ENCODE results near the gene FYB2. TPM values are rescaled to one million over a fixed set of nuclear protein-coding genes. Genes with fewer than 3 reads are reported as not detected.

FYB2 gene
- total and polyA plus RNA-seq, 2 donors: 0.09 to 0.90 TPM

DNA sequence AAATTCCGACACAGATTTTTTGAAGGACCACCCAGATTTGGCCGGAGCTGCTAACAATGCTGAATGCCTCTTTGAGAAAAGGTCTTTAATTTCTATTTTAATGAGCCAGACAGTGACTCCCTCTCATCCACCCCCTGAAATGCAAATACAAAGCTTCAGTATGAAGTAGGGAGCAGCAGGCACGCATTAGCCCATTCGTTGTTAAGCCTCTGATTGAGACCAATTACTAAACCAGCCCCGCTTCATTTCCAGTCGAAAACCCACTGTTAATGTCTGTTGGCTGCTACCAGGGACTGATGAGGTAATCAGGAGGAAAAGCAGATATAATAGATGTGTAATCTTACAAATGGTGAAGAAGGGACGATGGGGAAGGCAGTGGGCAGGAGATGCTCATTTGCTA lies 30.5 kb upstream of the FYB2 start:
- Histone ChIP-seq H3K27ac (ENCODE audit: low read depth) (no peak overlapping the region), H3K4me3 (ENCODE audit: low read depth, low read length) (no peak overlapping the region), H3K4me1 (ENCODE audit: insufficient read depth) (no peaks in the 10 kb centered on the region), H3K36me3 (ENCODE audit: insufficient read depth) (no peaks in the 10 kb centered on the region)
- no peak for DNase-seq (ENCODE audit: extremely low spot score)
- WGBS: 78% methylated on average over 7 of the region's 7 CpGs

DNA sequence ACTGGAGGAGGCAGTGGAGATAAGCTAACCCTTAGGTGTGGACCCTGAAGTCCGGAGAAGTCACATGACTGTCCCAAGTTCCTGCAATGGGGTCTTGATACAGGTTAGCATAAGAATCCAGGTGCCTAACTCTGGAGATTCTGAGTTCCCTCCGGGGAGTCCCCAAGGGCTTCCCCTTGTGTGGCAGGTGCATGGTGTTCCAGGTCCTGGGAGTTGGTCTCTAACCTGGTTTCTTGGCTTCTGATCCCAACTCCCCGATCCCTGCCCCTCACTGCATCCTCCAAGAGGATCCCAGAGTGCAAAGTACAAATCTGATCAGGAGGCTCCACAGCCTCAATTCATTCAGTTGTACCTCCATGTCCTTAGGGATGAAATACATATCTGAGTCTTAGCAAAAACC lies 26.1 kb upstream of the FYB2 start:
- DNase-seq (ENCODE audit: extremely low spot score): no peak
- no peak overlapping the region for H3K4me3 ChIP-seq (ENCODE audit: low read depth, low read length)
- no peak overlapping the region for H3K27ac ChIP-seq (ENCODE audit: low read depth)
- H3K4me1 ChIP-seq (ENCODE audit: insufficient read depth): no peaks in the 10 kb centered on the region
- no peaks in the 10 kb centered on the region for H3K36me3 ChIP-seq (ENCODE audit: insufficient read depth)
- whole genome bisulfite sequencing: 89% methylated on average over 3 of the region's 3 CpGs

DNA sequence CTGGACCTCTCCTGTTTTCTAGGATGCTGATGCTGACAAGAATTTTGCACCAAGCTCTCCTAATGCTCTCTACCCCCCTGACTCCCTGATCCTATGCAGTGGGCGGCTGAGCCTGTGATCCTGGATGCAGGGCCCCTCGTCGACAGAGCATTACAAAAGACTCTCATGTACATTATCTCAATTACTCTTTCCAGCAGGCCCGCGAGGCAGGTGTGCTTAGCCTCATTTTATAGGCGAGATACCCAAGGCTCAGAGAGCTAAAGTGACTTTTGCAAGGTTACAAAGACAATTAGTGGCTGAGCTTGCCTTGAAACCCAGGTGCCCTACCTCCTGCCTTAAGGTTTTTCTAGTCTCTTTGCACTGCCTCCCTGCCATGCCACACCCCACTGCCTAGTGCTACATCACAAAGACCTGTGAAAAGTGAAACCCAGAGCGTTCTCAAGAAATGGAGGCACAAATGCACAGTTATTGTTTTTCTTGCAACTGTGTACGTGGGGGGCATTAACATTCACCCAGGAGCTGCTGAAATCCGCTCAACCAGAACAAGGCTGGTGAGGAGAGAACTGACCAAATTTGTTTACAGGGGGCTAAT lies 25.4 kb upstream of the FYB2 start:
- 73% methylated on average over 9 of the region's 9 CpGs for WGBS
- H3K4me1 ChIP-seq (ENCODE audit: insufficient read depth): no peaks in the 10 kb centered on the region
- no peaks in the 10 kb centered on the region for H3K36me3 ChIP-seq (ENCODE audit: insufficient read depth)
- no peak overlapping the region for H3K4me3 ChIP-seq (ENCODE audit: low read depth, low read length)
- no peak for DNase-seq (ENCODE audit: extremely low spot score)
- H3K27ac ChIP-seq (ENCODE audit: low read depth): no peak overlapping the region

DNA sequence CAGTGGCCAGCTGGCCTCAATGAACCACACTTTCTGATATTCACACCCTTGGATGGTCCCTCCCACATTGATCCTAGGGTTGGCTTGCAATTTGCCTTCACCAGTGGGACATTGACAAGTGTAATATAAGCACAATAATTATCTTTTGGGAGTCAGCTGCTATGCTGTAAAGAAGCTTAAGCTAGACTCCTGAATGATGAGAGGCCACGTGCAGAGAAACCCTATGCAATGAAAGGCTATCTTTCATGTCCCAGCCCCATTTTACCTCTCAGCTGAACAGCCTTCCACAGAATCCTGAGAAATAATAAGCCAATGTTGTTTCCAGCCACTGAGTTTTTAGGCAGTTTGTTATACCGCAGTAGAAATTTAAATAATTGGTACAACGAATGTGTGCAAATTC lies 24.3 kb upstream of the FYB2 start:
- DNase-seq (ENCODE audit: extremely low spot score): no peak
- H3K4me1 ChIP-seq (ENCODE audit: insufficient read depth): no peaks in the 10 kb centered on the region
- WGBS: 90% methylated on average over 3 of the region's 3 CpGs
- no peak overlapping the region for H3K27ac ChIP-seq (ENCODE audit: low read depth)
- no peaks in the 10 kb centered on the region for H3K36me3 ChIP-seq (ENCODE audit: insufficient read depth)
- H3K4me3 ChIP-seq (ENCODE audit: low read depth, low read length): no peak overlapping the region

DNA sequence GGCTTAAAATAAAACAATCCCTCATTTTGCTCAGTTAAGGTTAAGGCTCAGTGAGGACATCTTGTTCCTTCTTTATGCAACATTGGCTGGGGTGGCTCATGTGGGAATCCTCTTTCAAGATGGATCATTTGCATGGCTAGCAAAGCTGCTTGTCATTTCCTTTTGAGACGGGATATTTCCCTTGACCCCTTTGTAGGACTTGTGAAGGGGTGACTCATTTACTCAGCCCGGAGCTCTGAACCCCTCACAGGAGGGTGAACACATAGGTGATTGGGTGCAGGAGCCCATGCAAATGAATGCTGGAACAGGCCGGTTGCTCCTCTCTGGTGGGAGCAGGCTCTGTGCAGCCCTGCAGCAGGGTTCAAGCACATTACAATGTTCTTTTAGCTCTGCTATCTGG lies 19.6 kb upstream of the FYB2 start:
- DNase-seq (ENCODE audit: extremely low spot score): no peak
- Histone ChIP-seq H3K36me3 (ENCODE audit: insufficient read depth) (no peaks in the 10 kb centered on the region), H3K4me1 (ENCODE audit: insufficient read depth) (no peaks in the 10 kb centered on the region), H3K27ac (ENCODE audit: low read depth) (no peak overlapping the region), H3K4me3 (ENCODE audit: low read depth, low read length) (no peak overlapping the region)
- WGBS: 84% methylated on average over 3 of the region's 3 CpGs

DNA sequence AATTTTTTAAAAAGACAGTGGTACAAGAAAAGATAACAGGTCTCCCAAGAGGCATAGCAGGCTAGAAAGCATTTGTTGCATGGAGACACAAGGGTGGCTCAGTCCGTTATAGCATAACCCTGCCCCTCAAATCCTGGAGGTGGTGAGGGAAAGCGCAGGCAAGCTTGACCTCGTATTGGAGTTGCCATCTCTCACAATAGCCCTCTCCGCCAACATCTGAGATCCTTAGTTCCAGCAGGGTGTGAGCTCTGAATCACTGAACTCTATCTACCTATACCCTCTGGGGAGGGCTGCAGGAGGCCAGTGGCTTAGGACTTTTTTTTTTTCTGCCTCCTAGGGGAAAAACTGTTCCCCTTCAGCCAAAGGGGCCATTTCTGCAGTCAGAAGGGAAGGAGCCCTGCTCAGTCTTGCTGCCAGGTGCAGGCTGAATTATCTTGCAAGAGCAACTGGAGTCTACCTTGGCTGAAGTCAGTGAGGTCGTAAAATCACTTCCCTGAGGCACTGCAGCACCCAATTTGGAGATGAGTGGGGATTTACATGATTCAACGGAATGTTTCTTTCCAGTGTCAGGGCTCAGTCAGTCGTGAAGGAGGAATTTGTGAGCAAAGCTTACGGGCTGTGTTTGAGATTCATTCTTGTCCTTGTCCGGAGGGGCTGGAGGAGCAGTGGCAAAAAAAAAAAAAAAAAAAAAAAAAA lies 18.2 kb upstream of the FYB2 start:
- no peaks in the 10 kb centered on the region for H3K4me1 ChIP-seq (ENCODE audit: insufficient read depth)
- no peak overlapping the region for H3K4me3 ChIP-seq (ENCODE audit: low read depth, low read length)
- H3K27ac ChIP-seq (ENCODE audit: low read depth): no peak overlapping the region
- WGBS: 43% methylated on average over 9 of the region's 9 CpGs
- no peak for DNase-seq (ENCODE audit: extremely low spot score)
- H3K36me3 ChIP-seq (ENCODE audit: insufficient read depth): no peaks in the 10 kb centered on the region

DNA sequence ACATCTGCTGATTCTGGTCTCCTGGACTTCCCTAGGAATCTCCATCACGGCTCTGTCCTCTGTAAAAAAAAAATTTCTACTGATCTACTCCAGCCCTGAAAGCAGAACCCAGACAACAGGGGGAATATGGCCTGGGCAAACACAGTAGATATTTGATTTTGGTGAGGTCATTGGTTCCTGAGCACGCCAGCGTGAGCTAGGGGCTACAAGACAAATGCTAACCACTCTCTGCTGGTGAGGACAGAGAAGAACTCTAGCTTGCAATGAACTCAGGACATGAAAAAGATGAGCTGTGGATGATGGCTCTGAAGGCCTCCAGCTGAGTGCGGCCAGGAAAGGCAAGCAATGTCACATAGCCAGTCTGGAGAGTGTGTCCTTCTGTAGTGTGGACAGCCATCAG lies 17.2 kb upstream of the FYB2 start:
- WGBS: 89% methylated on average over 4 of the region's 4 CpGs

DNA sequence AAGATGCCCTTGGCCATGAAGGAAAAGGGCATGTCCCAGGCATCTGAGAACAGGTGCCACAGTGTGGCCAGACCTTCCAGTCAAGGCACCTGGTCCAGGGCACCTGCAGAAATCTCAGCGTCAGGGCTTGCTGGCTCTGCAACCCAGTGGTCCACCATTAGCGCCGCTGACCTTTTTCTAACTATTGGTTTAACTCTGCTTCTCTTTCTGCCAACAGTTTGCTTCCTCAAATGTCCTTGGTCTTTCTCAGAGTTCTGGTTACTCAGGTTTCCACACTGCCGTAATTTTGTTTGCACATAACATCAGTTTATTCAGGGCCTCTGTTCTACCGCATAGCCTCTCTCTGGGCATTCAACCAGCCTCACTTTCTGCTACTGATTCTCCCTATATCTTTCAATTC lies 16.5 kb upstream of the FYB2 start:
- 94% methylated on average over 5 of the region's 5 CpGs for WGBS
- no peaks in the 10 kb centered on the region for H3K36me3 ChIP-seq (ENCODE audit: insufficient read depth)
- H3K27ac ChIP-seq (ENCODE audit: low read depth): no peak overlapping the region
- no peaks in the 10 kb centered on the region for H3K4me1 ChIP-seq (ENCODE audit: insufficient read depth)
- H3K4me3 ChIP-seq (ENCODE audit: low read depth, low read length): no peak overlapping the region
- no peak for DNase-seq (ENCODE audit: extremely low spot score)

More for the DNA sequence above, 17.2 kb upstream of the FYB2 start:
- H3K4me3 ChIP-seq (ENCODE audit: low read depth, low read length): no peak overlapping the region
- H3K27ac ChIP-seq (ENCODE audit: low read depth): no peak overlapping the region
- H3K36me3 ChIP-seq (ENCODE audit: insufficient read depth): no peaks in the 10 kb centered on the region
- DNase-seq (ENCODE audit: extremely low spot score): no peak
- no peaks in the 10 kb centered on the region for H3K4me1 ChIP-seq (ENCODE audit: insufficient read depth)

DNA sequence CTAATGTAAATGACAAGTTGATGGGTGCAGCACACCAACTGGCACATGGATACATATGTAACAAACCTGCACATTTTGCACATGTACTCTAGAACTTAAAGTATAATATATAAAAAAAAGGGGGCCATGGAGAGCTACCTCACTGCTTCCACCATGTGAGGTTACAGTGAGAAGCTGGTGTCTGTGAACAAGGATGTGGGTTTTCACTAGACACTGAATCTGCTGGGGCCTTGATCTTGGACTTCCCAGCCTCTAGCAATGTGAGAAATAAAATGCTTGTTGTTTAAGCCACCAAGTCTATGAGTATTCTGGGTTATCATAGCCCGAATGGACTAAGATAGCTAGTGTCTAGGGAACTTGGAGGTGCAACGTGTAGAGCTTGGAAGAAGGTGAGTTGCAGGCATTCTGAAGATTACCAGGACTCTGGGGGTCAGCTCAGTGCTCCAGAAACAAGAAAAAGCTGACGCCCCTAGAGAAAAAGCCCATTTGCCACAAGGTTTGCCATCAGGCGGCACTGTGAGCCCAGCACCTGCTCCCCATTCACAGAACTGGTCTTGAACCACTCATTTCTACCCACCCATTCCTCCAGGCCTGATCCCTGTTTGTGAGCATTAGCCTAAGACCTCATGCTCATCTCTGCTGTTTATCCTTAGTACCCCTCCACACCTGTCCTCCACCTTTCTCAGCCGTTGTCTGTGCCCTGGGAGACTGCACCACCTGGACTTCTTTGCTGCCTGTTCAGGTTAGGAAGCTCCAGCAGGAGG lies 15.1 kb upstream of the FYB2 start:
- WGBS: 93% methylated on average over 5 of the region's 5 CpGs
- no peaks in the 10 kb centered on the region for H3K36me3 ChIP-seq (ENCODE audit: insufficient read depth)
- DNase-seq (ENCODE audit: extremely low spot score): no peak

DNA sequence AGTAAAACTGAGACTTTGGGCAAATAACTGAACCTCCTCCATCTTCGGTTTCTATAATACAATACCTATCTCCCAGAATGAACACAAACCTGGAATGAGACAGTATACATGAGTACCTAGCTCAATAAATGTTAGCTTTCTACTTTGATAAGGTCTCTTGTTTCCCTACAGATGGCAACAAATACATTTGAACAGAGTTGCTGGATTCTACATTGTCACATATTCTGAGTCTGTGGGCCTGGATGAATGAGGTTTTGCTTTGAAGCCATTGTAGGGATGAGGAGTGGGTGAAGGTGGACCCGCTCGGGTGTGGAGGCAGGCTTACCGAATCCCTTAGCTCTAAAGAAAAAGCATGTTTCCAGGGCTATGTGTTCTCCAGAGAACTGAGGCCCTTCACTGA lies 13.9 kb upstream of the FYB2 start:
- Histone ChIP-seq H3K4me3 (ENCODE audit: low read depth, low read length) (no peak overlapping the region), H3K27ac (ENCODE audit: low read depth) (no peak overlapping the region), H3K36me3 (ENCODE audit: insufficient read depth) (no peaks in the 10 kb centered on the region), H3K4me1 (ENCODE audit: insufficient read depth) (no peaks in the 10 kb centered on the region)
- DNase-seq (ENCODE audit: extremely low spot score): no peak
- 95% methylated on average over 4 of the region's 4 CpGs for WGBS

More for the DNA sequence above, 15.1 kb upstream of the FYB2 start:
- Histone ChIP-seq H3K27ac (ENCODE audit: low read depth) (no peak overlapping the region), H3K4me1 (ENCODE audit: insufficient read depth) (no peaks in the 10 kb centered on the region), H3K4me3 (ENCODE audit: low read depth, low read length) (no peak overlapping the region)

DNA sequence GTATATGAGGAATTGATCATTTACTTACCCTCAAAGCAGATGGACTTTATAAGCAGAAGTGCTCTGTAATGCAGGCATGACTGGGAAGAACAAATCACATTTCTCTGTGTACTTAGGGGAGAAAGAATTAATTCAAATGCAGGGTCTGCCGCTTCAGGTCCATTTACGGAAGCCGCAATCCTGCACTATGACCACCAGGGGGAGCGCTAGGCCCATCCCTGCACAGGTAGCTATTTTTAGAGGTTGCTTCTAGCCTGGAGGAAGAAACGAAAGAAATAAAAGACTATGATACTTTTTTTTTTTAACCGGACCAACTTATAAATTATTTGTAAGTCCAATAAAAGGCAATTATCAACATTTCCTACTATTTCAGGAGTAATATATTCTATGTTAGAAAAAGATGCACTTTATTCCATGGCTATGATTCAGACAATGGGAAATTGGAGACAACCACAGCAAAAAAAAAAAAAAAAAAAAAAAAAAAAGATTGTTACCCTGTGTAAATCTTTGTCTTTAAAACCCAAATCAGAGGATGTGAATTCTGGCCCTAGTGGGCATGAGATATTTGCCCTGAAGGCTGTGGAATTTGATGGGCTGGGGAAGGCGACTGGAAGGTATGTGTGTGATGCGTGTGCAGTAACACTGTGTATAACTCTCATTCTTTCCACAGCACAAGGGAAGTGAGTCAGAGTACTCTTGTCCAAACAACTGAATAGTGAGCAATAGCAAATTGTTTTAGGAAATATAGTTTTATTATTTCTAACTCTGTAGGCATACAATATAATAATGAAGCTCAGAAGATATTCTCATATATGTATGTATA lies 12.9 kb upstream of the FYB2 start:
- 3% methylated on average over 8 of the region's 8 CpGs for whole genome bisulfite sequencing
- no peak overlapping the region for H3K27ac ChIP-seq (ENCODE audit: low read depth)
- no peak overlapping the region for H3K4me3 ChIP-seq (ENCODE audit: low read depth, low read length)

DNA sequence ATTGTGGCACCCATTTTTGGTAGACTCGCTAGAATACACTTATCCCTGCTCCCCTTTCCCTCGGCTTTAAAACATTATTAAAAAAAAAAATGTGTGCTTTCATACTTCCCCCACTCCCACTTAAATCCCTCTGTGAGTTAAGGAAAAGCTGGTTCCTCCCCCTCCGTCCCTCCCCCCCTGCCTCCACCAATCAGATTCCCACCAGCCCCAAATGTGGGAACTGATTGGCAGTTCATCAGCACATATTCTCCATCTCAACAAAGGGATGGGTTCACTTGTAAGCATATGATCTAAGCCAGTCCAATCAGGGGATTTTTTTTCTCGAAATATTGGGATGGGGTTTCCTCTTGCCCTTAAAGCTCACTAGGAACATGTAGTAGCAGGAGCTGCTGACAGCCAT lies 10.8 kb upstream of the FYB2 start:
- no peak overlapping the region for H3K27ac ChIP-seq (ENCODE audit: low read depth)
- WGBS: 87% methylated on average over 4 of the region's 4 CpGs
- H3K36me3 ChIP-seq (ENCODE audit: insufficient read depth): no peaks in the 10 kb centered on the region
- DNase-seq (ENCODE audit: extremely low spot score): no peak
- H3K4me3 ChIP-seq (ENCODE audit: low read depth, low read length): no peak overlapping the region
- no peaks in the 10 kb centered on the region for H3K4me1 ChIP-seq (ENCODE audit: insufficient read depth)

More for the DNA sequence above, 12.9 kb upstream of the FYB2 start:
- H3K36me3 ChIP-seq (ENCODE audit: insufficient read depth): no peaks in the 10 kb centered on the region
- H3K4me1 ChIP-seq (ENCODE audit: insufficient read depth): no peaks in the 10 kb centered on the region
- peak; percentile 77 for DNase-seq (ENCODE audit: extremely low spot score)

DNA sequence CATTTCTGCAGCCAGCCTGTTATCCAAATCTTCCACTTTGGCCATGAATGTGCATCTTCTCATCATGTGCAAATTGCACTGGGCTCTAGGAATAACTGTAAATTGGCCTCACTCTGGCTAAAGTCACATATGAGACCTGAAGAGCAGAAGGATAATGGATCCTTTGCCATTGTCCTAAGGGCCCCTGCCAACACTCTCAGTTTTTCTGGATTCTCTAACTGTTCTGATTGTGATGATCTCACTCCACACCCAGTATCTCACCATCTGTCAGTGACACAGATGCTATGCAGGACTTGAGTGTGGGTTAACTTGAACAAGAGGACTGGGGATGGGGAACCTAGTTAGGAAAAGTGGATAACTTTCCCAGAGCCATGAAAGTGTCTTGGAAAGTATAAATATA lies 8.5 kb upstream of the FYB2 start:
- no peak for DNase-seq (ENCODE audit: extremely low spot score)
- Histone ChIP-seq H3K4me1 (ENCODE audit: insufficient read depth) (no peaks in the 10 kb centered on the region), H3K27ac (ENCODE audit: low read depth) (no peak overlapping the region), H3K36me3 (ENCODE audit: insufficient read depth) (no peaks in the 10 kb centered on the region), H3K4me3 (ENCODE audit: low read depth, low read length) (no peak overlapping the region)
